ENCODE measurements around the gene TMEM239.
A peak's percentile ranks its signal among the peaks of the same experiment; 100 is the strongest.
"Not testable (repeated sequence)": the region's sequence is repeated elsewhere in the genome, so short reads cannot be mapped to it uniquely, and the experiment has no call there.

TMEM239 gene

DNA sequence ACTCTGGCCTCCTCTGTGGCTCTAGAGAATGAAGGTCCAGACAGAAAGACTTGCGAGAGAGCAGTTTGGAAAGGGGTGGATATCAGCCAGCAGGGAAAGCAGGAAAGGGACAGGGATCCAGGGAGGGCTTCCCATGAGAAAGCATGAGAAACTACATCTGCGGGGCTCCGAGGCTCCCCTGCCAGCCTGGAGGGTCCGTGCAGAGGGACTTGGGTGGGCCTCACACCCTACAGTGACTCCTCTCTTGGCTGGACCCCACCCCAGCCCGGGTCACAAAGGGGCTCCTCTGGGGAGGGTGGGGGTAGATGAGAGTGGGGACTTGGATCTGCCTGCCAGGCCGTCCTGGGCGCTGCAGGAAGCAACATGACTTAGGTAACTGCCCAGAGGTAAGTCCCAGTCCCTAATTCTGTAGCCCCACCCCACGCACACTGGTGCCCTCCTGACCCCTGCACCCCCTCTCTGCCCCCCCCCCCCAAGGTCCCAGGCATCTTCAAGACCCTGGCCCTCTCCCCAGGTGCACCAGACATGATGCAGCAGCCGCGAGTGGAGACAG is at the start of gene TMEM239:
Gene TMEM239, plus strand, starts transcription at position 335 of the 553 bp plus-strand sequence. Its CDS starts 191 bp downstream, at position 526.
- no peak for DNase-seq

DNA sequence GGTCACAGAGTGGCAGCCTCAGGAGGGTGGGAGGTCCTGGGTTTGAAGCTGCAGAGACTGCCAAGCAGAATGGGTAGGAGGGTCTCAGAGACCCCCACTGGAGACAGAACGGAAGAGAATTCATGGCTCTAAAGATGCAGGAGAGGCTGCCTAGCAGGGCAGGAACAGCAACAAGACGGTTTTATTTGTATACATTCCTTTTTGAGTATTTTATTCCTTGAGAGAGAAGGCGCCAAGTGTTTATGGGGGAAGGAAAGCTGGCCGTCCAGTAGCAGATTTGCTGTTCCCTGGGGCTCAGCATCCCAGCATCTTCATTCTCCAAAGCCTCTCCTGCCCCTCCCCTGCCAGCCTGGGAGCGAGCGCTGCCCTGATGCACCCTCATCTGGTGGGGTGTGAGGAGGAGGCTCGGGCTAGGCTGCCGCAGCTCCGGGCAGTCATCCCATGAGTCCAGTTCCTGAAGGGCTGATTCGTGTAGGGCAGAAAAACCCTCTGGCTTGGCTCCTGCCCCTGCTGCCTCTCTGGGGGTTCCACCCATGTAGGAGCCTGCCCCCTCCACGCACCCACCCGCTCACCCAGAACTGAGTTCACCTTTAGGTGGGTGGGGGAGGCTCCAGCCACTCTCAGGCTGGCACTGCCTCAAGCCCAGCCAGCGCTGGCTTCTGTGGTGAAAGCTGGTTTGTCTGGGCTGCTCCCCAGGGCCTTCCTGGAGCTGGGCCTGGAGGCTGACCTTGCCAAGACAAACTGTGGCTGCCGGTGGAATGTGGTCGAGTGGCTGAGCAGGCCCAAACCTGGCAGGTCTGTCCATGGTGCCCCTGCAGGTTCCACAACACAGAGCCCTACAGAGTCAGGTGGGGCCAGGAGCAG is 48.2 kb upstream of the TMEM239 start:
- no peak for DNase-seq

DNA sequence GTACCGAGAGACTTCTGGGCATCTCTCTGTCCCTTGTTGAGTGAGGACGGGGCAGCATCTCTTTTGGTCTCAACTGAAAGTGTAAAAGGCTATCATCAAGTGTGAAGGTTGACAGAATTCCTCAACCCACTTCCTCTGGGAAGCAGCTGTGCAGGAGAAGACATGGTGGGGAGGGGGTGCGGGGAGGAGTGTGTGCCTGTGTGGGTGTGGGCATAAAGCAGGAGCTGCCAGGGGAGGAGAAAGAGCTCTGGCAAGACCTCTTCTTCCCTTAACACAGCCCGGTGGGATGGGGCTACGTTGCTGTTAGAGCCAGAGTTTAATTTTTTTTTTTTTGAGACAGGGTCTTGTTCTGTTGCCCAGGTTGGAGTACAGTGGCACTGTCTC is 47.5 kb upstream of the TMEM239 start:
- no peak for DNase-seq

DNA sequence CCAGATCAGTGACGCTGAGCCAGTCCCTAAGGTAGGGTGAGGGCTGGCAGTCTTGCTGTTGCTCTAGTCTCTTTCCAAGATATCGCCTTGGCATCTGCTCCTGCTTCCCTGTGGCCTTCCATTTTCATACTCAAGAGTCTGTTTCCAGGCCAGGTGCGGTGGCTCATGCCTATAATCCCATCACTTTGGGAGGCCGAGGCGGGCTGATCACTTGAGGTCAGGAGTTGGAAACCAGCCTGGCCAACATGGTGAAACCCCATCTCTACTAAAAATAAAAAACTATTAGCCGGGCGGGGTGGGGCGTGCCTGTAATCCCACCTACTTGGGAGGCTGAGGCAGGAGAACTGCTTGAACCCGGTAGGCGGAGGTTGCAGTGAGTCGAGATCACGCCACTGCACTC is 46.1 kb upstream of the TMEM239 start:
- not testable (repeated sequence) for DNase-seq

DNA sequence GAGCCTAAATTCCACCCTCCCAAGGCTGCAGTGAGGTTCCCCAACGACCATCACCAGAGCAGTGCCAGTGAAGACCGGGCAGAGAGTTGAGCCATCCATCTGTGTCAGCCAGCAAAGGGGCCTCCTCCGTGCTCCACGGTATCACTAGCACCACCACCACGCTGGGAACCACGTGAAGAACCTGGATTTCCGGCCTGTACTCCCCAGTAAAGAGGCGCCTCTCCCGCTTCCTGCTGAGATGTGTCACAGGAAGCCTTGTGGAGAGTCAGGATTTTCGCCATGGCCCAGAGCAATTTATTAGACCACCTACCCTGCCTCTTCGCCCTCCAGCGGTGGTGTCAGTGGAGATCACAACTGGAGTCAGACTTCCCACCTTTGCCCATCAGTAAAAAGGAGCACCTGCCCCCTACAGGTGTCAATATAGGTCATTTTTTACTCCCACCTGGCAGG is 44.5 kb upstream of the TMEM239 start:
- DNase-seq, result no peak

DNA sequence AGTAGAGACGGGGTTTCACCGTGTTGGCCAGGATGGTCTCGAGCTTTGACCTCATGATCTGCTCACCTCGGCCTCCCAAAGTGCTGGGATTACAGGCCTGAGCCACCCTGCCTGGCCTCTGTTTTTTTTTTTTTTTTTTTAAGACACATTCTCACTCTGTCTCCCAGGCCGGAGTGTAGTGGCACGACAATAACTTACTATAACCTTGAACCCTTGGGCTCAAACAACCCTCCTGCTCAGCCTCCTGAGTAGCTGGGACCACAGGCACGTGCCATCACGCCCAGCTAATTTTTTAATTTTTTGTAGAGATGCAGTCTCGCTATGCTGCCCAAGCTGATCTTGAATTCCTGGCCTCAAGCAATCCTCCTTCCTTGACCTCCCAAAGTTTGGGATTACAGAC is 42.4 kb upstream of the TMEM239 start:
- no peak for DNase-seq

DNA sequence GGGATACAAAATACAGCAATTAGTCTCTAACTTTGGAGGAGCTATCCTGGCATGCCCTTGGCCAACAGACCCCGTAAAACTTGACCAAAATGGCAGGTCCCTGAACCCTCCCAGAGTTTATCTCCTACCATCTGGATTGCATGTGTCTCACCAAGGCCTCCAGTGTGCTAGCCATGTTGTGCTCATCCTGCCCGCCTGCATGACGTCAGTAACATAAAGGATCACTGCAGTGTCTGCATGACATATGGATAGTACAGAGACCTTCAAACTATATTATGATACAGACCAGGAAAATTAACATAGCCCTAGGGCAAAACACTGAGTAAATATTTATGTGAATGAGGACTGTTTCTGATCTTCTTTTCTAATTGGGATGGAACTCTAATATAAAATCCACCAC is 41.0 kb upstream of the TMEM239 start:
- no peak for DNase-seq

DNA sequence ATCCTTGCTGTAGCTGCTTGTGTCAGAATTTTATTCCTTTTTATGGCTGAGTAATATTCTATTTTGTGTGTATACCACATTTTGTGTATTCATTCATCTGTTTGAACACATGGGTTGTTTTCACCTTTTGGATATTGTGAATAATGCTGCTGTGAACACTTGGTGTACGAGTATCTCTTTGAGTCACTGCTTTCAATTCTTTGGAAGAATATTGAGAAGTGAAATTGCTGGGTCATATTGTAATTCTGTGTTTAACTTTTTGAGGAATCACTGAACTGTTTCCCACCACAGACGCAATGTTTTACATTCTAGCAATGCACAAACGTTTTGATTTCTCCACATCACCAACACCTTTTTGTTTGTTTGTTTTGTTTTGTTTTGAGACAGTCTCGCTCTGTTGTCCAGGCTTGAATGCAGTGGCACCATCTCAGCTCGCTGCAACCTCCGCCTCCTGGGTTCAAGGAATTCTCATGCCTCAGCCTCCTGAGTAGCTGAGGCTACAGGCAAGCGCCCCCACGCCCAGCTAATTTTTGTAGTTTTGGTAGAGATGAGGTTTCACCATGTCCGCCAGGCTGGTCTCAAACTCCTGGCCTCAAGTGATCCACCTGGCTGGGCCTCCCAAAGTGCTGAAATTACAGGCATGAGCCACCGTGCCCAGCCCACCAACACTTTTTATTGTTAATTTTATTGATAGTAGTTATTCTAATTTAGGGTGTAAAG is 37.4 kb upstream of the TMEM239 start:
- DNase-seq, result no peak

DNA sequence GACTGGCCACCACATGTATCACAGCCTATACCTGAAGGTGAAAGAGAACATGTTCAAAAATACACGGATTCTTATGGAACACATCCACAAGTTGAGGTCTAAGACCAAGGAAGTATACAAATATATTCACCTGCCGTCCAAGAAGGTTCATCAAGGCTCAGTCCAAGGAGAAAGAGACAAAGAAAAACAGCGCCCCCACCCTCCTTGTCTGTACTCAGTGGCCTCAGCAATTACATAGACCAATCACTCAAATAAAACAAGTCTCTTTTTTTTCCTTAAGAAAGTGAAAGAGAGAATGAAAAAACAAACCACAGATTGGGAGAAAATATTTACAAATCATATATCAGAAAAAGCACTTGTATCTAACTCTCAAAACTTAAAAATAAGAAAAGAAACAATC is 35.2 kb upstream of the TMEM239 start:
- DNase-seq, result no peak

DNA sequence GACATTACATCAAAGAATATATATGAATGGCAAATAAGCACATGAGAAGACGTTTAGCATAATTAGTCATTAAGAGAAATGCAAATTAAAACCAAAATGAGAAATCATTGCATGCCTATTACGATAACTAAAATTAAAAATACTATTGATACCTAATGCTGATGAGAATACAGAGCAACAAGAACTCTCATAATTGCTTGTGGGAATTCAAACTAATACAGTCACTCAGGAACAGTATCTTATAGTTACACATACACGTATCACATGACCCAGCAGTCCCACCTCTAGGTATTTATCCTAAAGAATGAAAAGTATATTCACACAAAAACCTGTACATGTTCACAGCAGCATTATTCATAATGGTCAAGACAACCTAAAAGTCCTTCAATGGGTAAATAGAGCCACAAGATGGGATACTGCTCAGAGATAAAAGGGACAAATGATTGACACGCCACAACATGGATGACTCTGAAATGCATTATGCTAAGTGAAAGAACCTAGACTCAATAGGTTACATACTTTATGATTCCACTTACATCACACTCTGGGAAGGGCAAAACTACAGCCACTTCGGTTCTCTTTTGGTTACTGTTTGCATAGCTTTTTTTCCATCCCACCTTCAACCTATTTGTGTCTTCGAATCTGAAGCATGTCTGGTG is 32.1 kb upstream of the TMEM239 start:
- no peak for DNase-seq

DNA sequence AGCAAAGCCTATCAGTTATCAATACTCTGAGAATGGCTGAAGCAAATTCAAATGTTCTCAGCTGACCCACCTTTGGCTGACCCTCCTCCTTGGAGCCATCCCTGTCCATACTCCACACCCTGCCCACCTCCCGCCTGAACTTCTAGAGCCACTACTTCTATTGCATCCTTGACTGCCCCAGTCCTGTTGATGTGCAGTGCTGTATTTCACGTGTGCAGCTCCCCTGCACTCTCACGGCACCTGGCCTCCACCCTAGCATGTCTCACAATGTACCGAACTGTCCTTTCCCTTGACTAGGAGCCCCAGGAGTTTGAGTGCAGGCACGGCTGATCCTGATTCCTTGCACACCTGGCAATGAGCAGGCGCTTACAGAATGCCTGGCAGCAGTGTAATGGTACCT is 22.7 kb upstream of the TMEM239 start:
- DNase-seq, result no peak

DNA sequence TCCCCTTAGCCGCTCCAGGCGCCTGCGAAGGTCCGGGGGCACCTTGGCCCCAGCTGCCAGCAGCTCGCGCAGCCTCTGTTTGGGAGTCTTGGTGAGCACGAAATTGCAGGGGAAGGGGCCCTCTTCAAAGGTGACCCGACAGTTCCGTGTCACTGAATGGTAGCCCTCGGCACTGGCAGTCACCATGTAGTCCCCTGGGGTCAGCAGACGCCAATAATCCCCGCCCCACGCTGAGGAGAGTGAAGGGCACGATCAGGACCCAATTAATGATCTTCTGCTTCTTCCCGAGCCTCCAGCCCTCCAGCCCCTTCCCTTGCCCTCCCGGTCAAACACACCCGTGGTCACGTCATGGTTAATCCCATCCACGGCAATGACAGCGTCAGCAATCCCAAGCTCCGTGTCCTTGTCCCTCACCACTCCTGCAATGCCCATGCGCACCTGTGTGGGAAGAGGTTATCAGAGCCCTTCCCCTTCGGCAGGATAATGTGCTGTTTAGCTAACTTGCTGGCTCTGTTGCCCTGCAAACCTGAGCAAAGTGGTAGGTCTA is 21.9 kb upstream of the TMEM239 start:
- DNase-seq, result no peak

DNA sequence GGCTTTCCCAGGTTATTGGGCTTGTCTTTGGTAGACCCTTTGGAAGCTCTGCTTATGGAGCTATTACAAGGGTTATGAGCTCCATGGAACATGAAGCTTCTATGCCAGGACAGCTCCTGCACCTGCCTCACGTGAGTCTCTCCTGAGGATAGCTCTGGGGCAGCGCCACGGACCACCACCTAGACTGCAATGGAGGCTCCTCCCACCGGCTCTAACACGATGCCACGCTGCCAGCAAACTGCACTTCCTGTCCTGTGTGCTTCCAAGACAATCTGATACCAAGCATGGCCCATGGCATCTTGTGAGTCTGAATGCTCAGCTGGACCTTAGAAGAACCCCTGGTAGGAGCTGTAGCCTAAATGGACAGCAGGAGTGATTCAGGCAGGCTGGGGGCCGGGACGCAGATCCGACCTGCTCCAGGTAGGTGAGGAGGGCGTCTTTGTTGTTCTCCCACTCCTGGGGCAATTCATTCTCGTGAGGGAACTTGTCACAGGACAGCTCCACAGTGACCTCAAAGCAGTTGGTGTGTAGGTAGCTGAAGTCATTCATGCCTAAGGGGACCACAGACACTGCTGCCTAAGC is 21.2 kb upstream of the TMEM239 start:
- DNase-seq, result no peak

DNA sequence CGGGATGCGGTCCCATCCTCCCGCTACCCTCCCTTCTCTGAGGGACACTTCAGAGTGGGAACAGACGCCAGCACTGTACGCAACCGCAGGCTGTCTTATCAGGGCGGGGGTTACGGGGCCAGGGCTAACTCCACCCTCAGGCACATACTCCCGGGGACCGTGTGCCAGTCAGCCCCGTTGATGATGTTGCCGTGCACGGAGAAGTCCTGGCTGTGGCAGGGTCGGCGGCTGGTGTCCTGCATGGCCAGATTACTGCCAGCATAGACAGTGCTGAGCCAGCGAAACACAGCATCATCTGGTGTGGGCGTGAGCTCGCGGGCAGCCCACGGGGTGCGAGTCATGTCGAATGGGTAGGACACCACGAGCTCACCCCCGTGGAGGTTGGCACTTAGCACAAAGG is 20.7 kb upstream of the TMEM239 start:
- DNase-seq, result no peak

DNA sequence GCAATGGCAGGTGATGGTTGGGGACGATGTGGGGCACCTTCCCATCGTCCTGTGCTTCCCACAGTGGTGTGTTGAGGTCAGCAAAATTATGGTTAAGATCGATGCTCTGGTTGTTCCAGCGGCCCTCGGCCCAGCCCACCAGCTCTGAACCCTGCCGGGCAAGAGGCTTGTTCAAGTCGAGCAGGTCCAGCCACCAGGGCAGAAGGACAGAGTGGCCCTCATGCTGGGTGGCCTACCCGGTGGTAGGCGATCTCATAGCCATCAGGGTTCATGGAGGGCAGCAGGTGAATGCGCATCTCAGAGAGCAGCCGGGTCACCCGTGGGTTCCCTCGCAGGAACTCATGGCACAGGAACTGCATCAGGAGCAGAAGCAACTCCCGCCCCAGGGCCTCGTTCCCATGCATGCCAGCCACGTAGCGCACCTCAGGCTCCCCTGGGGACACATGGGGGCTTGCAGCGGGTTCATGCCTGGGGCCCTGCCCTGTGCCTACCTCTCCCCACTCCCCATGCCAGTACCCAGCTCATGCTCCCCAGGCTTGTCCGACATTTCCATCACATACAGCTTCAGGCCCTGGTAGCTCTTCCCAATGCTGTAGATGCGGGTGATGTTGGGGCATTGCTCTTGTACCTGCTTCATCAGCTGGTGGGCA is 20.0 kb upstream of the TMEM239 start:
- DNase-seq, result no peak

DNA sequence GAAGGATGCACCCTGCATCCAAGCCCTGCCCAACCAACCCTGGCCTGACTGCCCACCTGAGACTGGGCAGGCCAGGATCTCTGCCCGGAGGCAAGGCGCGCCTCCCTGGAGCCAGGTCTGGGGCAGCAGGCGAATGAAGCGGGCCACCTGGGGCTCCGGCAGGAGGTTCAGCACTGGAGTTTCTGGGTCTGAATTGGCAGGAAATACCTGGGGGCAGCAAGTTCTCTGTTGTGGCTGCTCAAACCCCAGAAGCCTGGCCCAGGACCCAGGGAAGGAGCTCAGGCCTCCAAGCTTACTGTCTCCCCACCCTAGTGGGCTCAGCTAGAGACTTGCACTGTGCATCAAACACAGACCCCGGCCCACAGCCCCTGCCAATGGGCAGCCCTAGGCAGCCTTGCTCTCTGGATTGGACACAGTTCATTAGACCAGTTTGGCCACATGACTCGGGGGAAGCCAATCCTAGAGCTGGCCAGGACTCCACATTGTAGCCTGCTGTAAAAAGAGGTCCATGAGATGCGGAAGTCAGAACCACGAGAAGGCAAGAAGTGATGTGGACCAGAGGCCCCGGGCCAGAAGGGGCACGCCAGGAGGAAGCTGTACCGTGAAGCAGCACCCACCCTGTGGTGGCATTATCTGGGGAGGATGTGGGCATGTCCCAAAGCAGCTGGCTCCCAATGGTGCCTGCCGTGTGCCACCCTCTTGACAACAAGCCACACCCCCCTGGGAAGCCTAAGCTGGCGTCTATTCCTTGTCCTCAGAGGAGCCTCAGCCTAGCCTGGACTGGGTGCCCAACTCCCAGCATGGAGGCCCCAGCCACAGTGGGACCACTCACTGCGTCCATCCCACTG is 18.8 kb upstream of the TMEM239 start:
- no peak for DNase-seq

DNA sequence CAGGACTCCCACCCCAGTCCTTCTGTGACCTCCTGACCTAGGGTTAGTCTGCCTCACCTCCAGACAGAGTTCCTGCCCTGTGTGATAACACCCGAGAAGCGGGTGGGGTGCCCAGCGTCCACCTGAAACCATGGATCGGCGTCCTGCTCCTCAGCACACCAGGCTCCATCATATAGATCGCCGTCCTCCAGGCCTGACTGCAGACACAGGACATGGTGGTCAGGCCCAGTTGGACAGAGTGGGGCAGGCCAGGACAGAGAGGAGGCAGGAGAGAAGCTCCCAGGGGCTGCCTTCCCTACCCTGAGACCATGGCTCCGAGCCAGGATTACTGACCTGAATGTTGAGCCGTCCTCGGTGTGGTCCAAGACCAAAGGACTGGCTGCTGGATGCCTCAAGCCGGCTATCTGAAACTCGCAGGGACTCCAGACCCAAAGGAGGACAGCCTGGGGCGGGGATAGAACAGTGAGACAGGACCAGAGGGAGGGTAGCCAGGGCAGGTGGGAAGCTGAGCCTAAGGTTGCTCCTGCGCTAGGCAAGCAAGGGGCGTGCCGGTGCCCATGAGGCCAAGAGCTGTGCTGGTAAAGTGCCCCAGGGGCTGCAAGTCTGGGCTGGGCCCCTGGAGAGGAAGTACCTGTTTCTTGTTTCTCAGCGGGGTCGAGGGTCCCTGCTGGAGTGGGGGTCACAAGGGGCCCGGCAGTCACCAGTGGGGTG is 17.9 kb upstream of the TMEM239 start:
- DNase-seq, result no peak

DNA sequence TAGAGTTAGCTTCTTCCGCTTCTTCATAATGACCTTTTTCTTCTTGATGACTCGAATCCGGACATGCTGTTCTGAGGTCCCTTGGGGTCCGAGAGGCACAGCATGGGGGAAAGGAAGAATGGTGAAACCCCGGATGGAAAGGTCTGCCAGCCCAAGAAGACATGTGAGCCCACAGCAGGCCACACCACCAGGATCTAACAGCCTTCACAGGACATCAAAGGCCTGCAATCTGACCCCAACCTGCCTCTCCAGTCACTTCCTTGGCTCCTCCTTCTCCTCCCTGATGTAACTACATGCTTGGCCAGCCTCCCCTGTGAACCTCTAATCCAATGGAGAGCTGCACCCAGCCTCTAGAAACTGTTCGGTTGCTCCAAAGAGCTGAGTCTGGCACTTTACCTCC is 17.4 kb upstream of the TMEM239 start:
- DNase-seq, result no peak

DNA sequence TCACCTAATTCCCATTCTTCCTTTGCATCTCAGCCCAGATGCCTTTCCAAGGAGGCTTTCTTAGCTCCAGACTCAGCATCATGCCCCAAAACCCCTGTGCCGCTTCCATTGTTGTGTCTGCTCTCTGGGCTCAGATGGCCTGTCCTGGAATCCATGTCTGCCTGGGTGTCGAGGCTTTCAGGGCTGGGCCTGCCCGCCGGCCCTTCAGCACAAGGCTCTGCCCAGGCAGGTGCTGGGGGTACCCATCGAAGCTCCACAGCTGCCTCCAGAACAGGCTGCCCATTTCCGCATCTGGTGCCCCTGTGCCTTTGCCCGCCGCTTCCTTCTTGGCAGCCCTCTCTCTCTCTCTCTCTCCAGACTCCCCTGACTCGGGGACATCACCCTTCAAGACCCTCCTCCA is 16.9 kb upstream of the TMEM239 start:
- DNase-seq, result no peak

DNA sequence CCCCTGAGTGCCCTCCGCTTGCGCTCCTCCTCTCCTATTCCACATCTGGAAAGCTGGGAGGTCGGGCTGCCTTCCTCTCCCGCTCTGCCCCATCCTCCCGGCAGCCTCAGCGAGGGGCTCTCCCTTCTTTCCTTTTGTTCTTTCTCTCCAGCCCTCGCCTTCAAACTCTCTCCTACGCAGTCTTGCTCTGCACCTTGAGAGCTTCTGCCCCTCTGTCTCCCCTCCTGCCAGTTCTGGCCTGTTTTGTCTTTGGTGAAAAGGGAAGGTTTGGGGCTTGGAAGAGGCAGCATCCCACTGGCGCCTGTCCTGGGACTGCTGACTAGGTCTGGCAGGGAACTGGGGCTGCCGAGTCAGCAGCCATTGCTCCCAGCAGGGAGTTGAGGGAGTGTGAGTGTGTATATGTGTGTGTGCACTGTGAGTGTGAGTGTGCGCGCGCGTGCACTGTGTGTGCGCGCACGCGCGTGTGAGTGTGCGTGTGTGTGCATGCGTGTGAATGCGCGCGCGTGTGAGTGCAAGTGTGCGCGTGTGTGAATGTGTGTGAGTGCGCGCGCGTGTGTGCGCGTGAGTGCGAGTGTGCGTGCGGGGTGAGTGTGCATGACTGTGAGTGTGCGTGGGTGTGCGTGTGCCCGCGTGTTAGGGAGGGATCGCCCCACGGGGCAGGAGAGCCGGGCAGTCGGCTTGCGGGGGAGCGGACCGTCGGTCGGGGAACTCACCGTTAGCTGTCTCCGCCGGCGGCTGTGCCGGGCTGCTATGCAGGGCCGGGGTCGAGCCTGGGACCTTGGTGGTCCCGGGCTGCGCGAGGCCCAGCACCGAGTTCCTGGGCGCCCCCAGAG is 16.3 kb upstream of the TMEM239 start:
- peak; percentile 41 to 48 for DNase-seq

All from activated T-cell treated with anti-CD3 and anti-CD28 coated beads, Interleukin-2, amount 50 U/mL, for 48 hours (primary cell).